Hepatocyte (in vitro differentiated cells): ENCODE measurements around the gene TRIM32. TPM values are rescaled to one million over a fixed set of nuclear protein-coding genes. Genes with fewer than 3 reads are reported as not detected.

ENCODE experiments used
- DNase-seq: peaks from one replicate; pipeline ENCODE4 v3.0.0-alpha.2; 2016; ENCODE audit warnings: low spot score
- H2AFZ ChIP-seq: fragments of 200-600 bp; sonication (generic); 2 replicates; pipeline ENCODE4 v1.6.0; 2016; ENCODE audit warnings: antibody characterized with exemption, mild to moderate bottlenecking
- H3K27ac ChIP-seq: fragments of 200-600 bp; sonication (generic); 2 replicates; pipeline ENCODE4 v1.5.1; 2016; ENCODE audit warnings: mild to moderate bottlenecking
- H3K27me3 ChIP-seq: fragments of 200-600 bp; sonication (generic); 2 replicates; pipeline ENCODE4 v1.6.1; 2016
- H3K36me3 ChIP-seq: fragments of 200-600 bp; sonication (generic); replicated peaks from 2 replicates; pipeline ENCODE4 v1.5.1; 2016; ENCODE audit warnings: low read depth; ENCODE audit not compliant: insufficient read depth
- H3K4me1 ChIP-seq: fragments of 200-600 bp; sonication (generic); 2 replicates; pipeline ENCODE4 v1.5.1; 2016; ENCODE audit warnings: mild to moderate bottlenecking, moderate library complexity; ENCODE audit not compliant: insufficient read depth
- H3K4me2 ChIP-seq: fragments of 200-600 bp; sonication (generic); 2 replicates; pipeline ENCODE4 v1.6.0; 2016
- H3K4me3 ChIP-seq: fragments of 200-600 bp; sonication (generic); 2 replicates; pipeline ENCODE4 v1.5.1; 2016; ENCODE audit warnings: mild to moderate bottlenecking
- H3K79me2 ChIP-seq: fragments of 200-600 bp; sonication (generic); 2 replicates; pipeline ENCODE4 v1.6.0; 2017; ENCODE audit warnings: mild to moderate bottlenecking
- H3K9me2 ChIP-seq: fragments of 200-600 bp; sonication (generic); replicated peaks from 2 replicates; pipeline ENCODE4 v1.6.0; 2017; ENCODE audit warnings: mild to moderate bottlenecking; ENCODE audit not compliant: insufficient read depth
- H3K9me3 ChIP-seq: fragments of 200-600 bp; sonication (generic); 2 replicates; pipeline ENCODE4 v1.5.1; 2016; ENCODE audit warnings: low read depth, mild to moderate bottlenecking
- H4K20me1 ChIP-seq: fragments of 200-600 bp; sonication (generic); 2 replicates; pipeline ENCODE4 v1.6.0; 2016; ENCODE audit warnings: mild to moderate bottlenecking; ENCODE audit not compliant: insufficient read depth, poor library complexity, severe bottlenecking
- CTCF ChIP-seq: fragments of 200-600 bp; sonication (generic); IDR thresholded peaks from 2 replicates; pipeline ENCODE4 v1.5.1; 2016; ENCODE audit warnings: antibody characterized with exemption, mild to moderate bottlenecking; ENCODE audit not compliant: poor library complexity
- EZH2 ChIP-seq: fragments of 200-600 bp; sonication (generic); IDR thresholded peaks from 2 replicates; pipeline ENCODE4 v1.6.1; 2016; ENCODE audit warnings: antibody characterized with exemption, mild to moderate bottlenecking, borderline replicate concordance
- EZH2phosphoT487 ChIP-seq: fragments of 200-600 bp; sonication (generic); IDR thresholded peaks from one replicate; pipeline ENCODE4 v1.6.1; 2018; ENCODE audit warnings: antibody characterized with exemption, mild to moderate bottlenecking, low read depth, moderate library complexity; ENCODE audit not compliant: unreplicated experiment, severe bottlenecking
- WGBS: methylation state at CpG from one replicate; pipeline ENCODE4 v1.1.6; 2016; ENCODE audit warnings: low lambda C conversion rate; ENCODE audit errors: missing lambda C conversion rate; 5-methylcytosine and 5-hydroxymethylcytosine counted together
- polyA plus RNA-seq: library from polyadenylated mRNA; unstranded; fragments of >200 nt; fragmentation: Nextera tagmentation; extraction: Ambion mirVana; gene quantifications from 2 replicates; pipeline ENCODE4 v1.2.1, GENCODE V29; 2016
- total RNA-seq: library from RNA; depleted of rRNA; stranded (reverse); fragments of >200 nt; gene quantifications from 2 replicates; pipeline ENCODE4 v1.2.3, GENCODE V29; 2014

TRIM32 gene
- total and polyA plus RNA-seq, 2 experiments from 2014 or later = 21.0 to 30.8 TPM

GRCh38 chr9:116741742-116742141 lies 54.6 kb downstream of the TRIM32 start:
- Histone ChIP-seq H3K4me3 (no peak overlapping the region), H3K27me3 (peaks cover 3% of the 10 kb centered on the region), H3K9me2 (no peaks in the 10 kb centered on the region), H3K36me3 (no peaks in the 10 kb centered on the region), H3K27ac (no peak overlapping the region), H3K4me1 (no peaks in the 10 kb centered on the region), H3K9me3 (no peaks in the 10 kb centered on the region), H3K79me2 (no peaks in the 10 kb centered on the region), H4K20me1 (no peaks in the 10 kb centered on the region), H2AFZ (no peak overlapping the region), H3K4me2 (no peak overlapping the region)
- no peak for DNase-seq
- 78% methylated on average over 2 of the region's 2 CpGs for WGBS
- no peak for TF ChIP-seq EZH2
- no peak for TF ChIP-seq EZH2phosphoT487
- no peak for TF ChIP-seq CTCF

GRCh38 chr9:116749176-116749575 lies 62.1 kb downstream of the TRIM32 start:
- H3K4me3 ChIP-seq = no peak overlapping the region
- H4K20me1 ChIP-seq = no peaks in the 10 kb centered on the region
- H3K9me2 ChIP-seq = no peaks in the 10 kb centered on the region
- no peaks in the 10 kb centered on the region for H3K27me3 ChIP-seq
- no peaks in the 10 kb centered on the region for H3K79me2 ChIP-seq
- no peak for DNase-seq
- 92% methylated on average over 3 of the region's 3 CpGs for WGBS
- no peaks in the 10 kb centered on the region for H3K4me1 ChIP-seq
- H2AFZ ChIP-seq = no peak overlapping the region
- no peaks in the 10 kb centered on the region for H3K9me3 ChIP-seq
- TF ChIP-seq EZH2phosphoT487 = no peak
- H3K4me2 ChIP-seq = no peak overlapping the region
- H3K36me3 ChIP-seq = no peaks in the 10 kb centered on the region
- H3K27ac ChIP-seq = no peak overlapping the region

- Histone ChIP-seq H2AFZ (no peak overlapping the region), H4K20me1 (no peaks in the 10 kb centered on the region), H3K4me2 (no peak overlapping the region), H3K79me2 (no peaks in the 10 kb centered on the region), H3K27ac (no peak overlapping the region), H3K9me3 (no peaks in the 10 kb centered on the region), H3K27me3 (no peaks in the 10 kb centered on the region), H3K4me1 (no peaks in the 10 kb centered on the region), H3K4me3 (no peak overlapping the region), H3K36me3 (no peaks in the 10 kb centered on the region), H3K9me2 (no peaks in the 10 kb centered on the region)
- WGBS = 85% methylated on average over 2 of the region's 2 CpGs
- TF ChIP-seq EZH2phosphoT487 (no peak), CTCF (no peak), EZH2 (no peak)
- DNase-seq = no peak
These were observed 62.7 kb downstream of the TRIM32 start for GRCh38 chr9:116749772-116750171.

- Histone ChIP-seq H2AFZ (no peak overlapping the region), H3K9me3 (no peaks in the 10 kb centered on the region), H3K4me2 (no peak overlapping the region), H3K27ac (no peak overlapping the region), H3K9me2 (no peaks in the 10 kb centered on the region), H3K27me3 (no peaks in the 10 kb centered on the region), H3K4me1 (no peaks in the 10 kb centered on the region), H3K36me3 (no peaks in the 10 kb centered on the region), H3K4me3 (no peak overlapping the region), H4K20me1 (no peaks in the 10 kb centered on the region), H3K79me2 (no peaks in the 10 kb centered on the region)
- TF ChIP-seq CTCF (no peak), EZH2 (no peak), EZH2phosphoT487 (no peak)
- 94% methylated on average over 2 of the region's 2 CpGs for WGBS
- no peak for DNase-seq
These were observed 63.4 kb downstream of the TRIM32 start for GRCh38 chr9:116750510-116750909.
